Measurements from ENCODE around the gene HPS4. TPM values are rescaled to one million over a fixed set of nuclear protein-coding genes. Genes with fewer than 3 reads are reported as not detected.

The HPS4 gene
- total and polyA plus RNA-seq, 2 experiments from 2014 or later = 20.4 to 35.9 TPM

DNA sequence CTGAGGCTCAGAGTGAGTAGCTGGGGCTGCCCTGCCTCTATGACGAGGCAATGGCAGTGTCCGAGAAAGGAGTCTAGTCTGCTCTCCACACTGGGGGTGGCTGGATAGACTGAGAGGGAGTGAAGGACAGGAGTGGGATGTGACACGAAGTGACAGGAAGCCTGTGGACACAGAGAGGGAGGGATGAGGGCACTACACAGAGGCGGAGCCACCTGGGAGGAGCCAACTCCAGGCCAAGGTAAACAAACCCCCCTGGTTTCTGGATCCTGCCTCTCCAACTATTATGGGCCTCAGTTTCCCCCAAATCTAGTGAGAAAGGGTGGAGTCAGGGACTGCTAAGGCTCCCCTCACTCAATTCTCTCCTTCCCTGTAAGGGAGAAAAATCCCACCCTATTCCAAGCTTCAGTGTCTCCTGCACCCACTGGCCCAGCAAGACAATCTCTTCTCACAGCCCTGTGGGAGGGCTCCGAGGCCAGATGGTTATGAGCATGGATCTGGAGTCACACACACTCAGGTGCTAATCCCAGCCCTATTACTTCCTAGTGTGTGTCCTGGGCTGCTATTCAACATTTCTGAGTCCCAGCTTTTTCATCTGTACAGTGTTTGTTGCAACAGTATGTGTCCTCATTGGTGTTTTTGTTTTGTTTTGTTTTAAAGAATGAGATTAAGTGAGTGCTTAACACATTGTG lies 29.6 kb downstream of the HPS4 start:
- H3K36me3 ChIP-seq = peaks cover 20% of the 10 kb centered on the region
- H3K9me3 ChIP-seq (ENCODE audit: low read depth) = no peaks in the 10 kb centered on the region
- no peak for DNase-seq (ENCODE audit: low read depth in 1 of 2, low spot score in 1 of 2)
- TF ChIP-seq, protein P1, sequence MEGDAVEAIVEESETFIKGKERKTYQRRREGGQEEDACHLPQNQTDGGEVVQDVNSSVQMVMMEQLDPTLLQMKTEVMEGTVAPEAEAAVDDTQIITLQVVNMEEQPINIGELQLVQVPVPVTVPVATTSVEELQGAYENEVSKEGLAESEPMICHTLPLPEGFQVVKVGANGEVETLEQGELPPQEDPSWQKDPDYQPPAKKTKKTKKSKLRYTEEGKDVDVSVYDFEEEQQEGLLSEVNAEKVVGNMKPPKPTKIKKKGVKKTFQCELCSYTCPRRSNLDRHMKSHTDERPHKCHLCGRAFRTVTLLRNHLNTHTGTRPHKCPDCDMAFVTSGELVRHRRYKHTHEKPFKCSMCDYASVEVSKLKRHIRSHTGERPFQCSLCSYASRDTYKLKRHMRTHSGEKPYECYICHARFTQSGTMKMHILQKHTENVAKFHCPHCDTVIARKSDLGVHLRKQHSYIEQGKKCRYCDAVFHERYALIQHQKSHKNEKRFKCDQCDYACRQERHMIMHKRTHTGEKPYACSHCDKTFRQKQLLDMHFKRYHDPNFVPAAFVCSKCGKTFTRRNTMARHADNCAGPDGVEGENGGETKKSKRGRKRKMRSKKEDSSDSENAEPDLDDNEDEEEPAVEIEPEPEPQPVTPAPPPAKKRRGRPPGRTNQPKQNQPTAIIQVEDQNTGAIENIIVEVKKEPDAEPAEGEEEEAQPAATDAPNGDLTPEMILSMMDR (IDR thresholded peaks at IDR 0.05; ENCODE audit: low read depth, low read length) = no peak
- H3K27me3 ChIP-seq = no peaks in the 10 kb centered on the region
- H3K4me1 ChIP-seq (ENCODE audit: low read depth) = peaks cover 2% of the 10 kb centered on the region
- H3K4me3 ChIP-seq = no peak overlapping the region
- no peak overlapping the region for H3K27ac ChIP-seq

GRCh38 chr22:26453216-26453615 lies 30.4 kb downstream of the HPS4 start:
- no peak for DNase-seq (ENCODE audit: low read depth in 1 of 2, low spot score in 1 of 2)
- Histone ChIP-seq H3K9me3 (ENCODE audit: low read depth) (no peaks in the 10 kb centered on the region), H3K4me1 (ENCODE audit: low read depth) (peaks cover 8% of the 10 kb centered on the region), H3K27me3 (no peaks in the 10 kb centered on the region), H3K4me3 (no peak overlapping the region), H3K27ac (no peak overlapping the region), H3K36me3 (peaks cover 19% of the 10 kb centered on the region)
- TF ChIP-seq, protein P1 (IDR thresholded peaks at IDR 0.05; ENCODE audit: low read depth, low read length) = no peak

DNA sequence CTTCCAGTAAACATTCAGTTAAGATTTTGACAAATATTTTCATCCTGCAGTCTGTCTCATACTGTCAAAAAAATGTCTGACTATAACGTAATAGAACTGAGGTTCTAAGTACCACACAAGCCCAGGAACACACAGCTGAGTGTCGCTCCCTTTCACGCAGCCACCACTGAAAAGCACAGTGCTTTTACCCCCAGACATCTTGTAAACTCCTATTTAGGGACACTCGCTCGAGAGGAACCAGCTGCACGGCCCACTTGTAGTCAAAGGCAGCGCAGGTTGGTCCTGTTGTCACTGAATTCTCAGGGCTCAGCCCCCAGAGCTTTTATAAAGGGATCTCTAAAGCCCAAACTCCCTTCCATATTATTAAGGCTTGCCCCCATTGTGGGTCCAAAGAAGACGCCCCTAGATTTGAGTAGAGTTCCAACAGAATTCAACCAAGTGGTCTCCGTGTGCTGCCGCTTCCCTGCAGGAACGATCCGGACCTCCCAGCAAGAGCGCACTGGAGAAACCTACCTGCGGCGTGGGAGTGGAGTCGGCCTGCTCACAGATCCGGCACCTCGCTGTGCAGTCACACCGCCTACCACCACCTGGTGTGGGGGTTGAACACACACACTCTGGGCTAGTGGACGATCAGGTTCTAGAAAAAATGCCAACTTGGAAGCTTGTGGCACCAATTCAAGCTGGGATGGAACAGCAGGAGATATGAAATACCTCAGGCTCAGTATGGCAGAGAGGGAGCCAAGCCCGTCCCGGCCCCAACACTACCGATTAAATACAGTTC lies 31.2 kb downstream of the HPS4 start:
- TF ChIP-seq, protein P1 (IDR thresholded peaks at IDR 0.05; ENCODE audit: low read depth, low read length) = no peak
- H3K27ac ChIP-seq = no peak overlapping the region
- no peaks in the 10 kb centered on the region for H3K27me3 ChIP-seq
- DNase-seq (ENCODE audit: low read depth in 1 of 2, low spot score in 1 of 2) = no peak
- no peak overlapping the region for H3K4me3 ChIP-seq
- peaks cover 16% of the 10 kb centered on the region for H3K36me3 ChIP-seq
- H3K9me3 ChIP-seq (ENCODE audit: low read depth) = no peaks in the 10 kb centered on the region
- H3K4me1 ChIP-seq (ENCODE audit: low read depth) = peaks cover 15% of the 10 kb centered on the region

- TF ChIP-seq, protein P1 (IDR thresholded peaks at IDR 0.05; ENCODE audit: low read depth, low read length) = no peak
- H3K27ac ChIP-seq = no peak overlapping the region
- peaks cover 13% of the 10 kb centered on the region for H3K36me3 ChIP-seq
- H3K27me3 ChIP-seq = no peaks in the 10 kb centered on the region
- DNase-seq (ENCODE audit: low read depth in 1 of 2, low spot score in 1 of 2) = no peak
- peaks cover 21% of the 10 kb centered on the region for H3K4me1 ChIP-seq (ENCODE audit: low read depth)
- H3K9me3 ChIP-seq (ENCODE audit: low read depth) = no peaks in the 10 kb centered on the region
- H3K4me3 ChIP-seq = no peak overlapping the region
Measured at GRCh38 chr22:26450453-26451185, 33.0 kb downstream of the HPS4 start.

- no peaks in the 10 kb centered on the region for H3K27me3 ChIP-seq
- TF ChIP-seq, protein P1 (IDR thresholded peaks at IDR 0.05; ENCODE audit: low read depth, low read length) = no peak
- peak in 1 of 2 donors; percentile 40 for DNase-seq (ENCODE audit: low read depth in 1 of 2, low spot score in 1 of 2)
Measured at GRCh38 chr22:26448941-26449340, 34.6 kb downstream of the HPS4 start.

More at GRCh38 chr22:26448941-26449340, 34.6 kb downstream of the HPS4 start:
- Histone ChIP-seq H3K36me3 (peaks cover 13% of the 10 kb centered on the region), H3K4me3 (no peak overlapping the region), H3K27ac (peak overlapping the region; percentile 96), H3K9me3 (ENCODE audit: low read depth) (no peaks in the 10 kb centered on the region), H3K4me1 (ENCODE audit: low read depth) (peaks cover 21% of the 10 kb centered on the region)
